HPDE6-E6E7 (cell line): Measurements from ENCODE around the gene ARHGEF39.
A peak's percentile ranks its signal among the peaks of the same experiment; 100 is the strongest.

Source experiments
- DNase-seq: peaks from one replicate; pipeline ENCODE4 v3.0.0; 2011; ENCODE audit warnings: missing footprints; ENCODE audit errors: extremely low spot score

The ARHGEF39 gene, protein sequence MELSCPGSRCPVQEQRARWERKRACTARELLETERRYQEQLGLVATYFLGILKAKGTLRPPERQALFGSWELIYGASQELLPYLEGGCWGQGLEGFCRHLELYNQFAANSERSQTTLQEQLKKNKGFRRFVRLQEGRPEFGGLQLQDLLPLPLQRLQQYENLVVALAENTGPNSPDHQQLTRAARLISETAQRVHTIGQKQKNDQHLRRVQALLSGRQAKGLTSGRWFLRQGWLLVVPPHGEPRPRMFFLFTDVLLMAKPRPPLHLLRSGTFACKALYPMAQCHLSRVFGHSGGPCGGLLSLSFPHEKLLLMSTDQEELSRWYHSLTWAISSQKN

DNA sequence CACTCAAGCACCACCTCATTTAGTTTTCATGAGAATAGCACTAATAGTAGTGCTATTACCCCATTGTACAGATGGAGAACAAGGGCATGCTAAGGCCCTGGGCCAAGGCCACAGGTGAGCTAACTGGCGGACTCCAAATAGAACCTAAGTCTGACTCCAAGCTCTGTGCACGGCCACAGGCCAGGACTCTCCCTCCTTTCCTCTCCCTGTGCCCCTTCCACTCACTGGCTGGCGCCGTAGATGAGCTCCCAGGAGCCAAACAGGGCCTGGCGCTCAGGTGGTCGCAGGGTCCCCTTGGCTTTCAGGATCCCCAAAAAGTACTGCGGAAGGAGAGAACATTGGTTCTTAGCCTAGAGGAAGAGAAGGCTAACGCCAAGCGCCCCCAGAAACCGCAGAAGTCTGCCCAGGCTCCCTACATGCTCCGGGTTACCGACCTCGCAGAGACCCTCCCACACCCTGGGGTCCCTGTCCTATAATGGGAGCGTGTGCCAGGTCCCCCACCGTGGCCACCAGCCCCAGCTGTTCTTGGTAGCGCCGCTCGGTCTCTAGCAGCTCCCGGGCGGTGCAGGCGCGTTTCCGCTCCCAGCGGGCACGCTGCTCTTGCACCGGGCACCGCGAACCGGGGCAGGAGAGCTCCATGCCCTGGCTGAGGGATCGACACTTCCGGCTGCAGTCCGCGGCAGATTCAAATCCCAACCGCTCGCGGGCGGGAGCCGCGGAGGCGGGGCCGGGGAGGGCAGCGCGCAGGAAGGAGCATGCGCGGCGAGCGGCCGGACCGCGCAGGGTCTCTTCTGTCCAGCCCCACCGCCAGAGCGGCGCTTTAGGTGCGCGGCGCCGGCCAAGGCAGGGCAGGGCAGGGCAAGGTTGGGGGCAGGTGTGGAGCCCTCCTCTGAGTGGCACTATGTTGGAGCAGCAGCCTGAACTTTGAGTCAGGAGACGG lies at the start of gene ARHGEF39:
ARHGEF39 (minus strand) TSS at position 665 of the 940 bp plus-strand sequence; CDS start at position 639, 26 bp downstream.
- DNase-seq, result peak; percentile 84

DNA sequence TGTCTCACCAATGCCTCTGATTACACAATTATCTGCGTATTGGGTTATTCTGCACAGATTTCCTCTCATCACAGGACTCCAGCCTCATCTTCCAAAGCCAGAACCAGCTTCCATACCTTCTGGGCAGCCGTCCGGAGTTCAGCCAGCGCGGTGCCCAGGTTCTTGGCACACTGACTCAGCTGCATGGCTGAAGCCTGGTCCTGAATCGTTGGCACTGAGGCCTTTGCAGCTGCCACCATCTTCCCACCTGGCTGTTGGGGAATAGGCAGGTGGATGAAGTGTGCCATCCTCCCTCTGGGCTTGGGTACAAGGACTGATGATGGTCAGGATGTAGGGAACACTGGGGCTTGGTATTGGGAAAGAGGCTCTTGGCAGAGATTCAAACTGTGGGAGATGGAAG lies 49.1 kb upstream of the ARHGEF39 start:
- no peak for DNase-seq

DNA sequence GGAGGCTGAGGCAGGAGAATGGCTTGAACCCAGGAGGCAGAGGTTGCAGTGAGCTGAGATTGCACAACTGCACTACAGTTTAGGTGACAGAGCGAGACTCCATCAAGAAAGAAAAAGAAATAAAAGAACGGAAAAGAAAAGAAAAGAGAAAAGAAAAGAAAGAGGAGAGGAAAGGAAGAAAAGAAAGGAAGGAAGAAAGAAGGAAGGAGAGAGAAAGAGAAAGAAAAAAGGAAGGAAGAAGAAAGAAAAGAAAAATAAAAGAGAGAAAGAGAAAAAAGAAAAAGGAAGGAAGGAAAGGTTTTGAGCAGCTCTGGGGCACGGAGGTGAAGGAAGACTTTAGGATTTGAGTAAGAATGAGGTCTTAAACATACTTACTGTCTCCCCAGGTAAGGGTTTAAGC lies 48.6 kb upstream of the ARHGEF39 start:
- DNase-seq, result no peak

DNA sequence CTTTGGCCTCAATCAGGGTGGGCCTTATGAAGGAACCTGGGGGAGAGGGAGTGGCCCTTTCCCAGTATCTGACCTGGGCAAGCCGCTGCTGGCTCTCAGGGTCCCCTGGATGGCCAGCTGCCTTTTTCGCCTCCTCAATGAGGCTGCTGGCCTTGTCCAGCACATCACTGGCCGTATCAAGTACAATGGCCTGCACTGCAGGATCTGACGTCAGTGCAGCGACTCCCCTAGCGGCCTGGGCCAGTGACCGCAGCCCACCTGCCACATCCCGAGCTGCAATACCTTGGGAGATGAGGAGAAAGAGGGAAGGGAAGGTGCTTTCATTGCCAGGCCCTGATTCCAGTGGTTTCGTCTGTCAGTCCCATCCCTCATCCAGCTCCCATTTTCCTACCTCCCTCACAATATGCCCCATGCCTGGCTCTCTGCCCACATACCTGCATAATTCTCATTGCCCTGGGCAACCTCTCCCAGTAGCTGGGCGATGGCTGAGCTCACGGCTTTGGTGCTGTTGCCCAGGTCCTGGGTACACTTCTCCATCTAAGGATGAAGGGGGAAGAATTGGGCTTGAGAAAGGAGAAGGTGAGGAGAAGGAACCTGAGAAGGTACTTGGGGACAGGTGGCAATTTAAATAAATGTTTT lies 47.9 kb upstream of the ARHGEF39 start:
- no peak for DNase-seq

DNA sequence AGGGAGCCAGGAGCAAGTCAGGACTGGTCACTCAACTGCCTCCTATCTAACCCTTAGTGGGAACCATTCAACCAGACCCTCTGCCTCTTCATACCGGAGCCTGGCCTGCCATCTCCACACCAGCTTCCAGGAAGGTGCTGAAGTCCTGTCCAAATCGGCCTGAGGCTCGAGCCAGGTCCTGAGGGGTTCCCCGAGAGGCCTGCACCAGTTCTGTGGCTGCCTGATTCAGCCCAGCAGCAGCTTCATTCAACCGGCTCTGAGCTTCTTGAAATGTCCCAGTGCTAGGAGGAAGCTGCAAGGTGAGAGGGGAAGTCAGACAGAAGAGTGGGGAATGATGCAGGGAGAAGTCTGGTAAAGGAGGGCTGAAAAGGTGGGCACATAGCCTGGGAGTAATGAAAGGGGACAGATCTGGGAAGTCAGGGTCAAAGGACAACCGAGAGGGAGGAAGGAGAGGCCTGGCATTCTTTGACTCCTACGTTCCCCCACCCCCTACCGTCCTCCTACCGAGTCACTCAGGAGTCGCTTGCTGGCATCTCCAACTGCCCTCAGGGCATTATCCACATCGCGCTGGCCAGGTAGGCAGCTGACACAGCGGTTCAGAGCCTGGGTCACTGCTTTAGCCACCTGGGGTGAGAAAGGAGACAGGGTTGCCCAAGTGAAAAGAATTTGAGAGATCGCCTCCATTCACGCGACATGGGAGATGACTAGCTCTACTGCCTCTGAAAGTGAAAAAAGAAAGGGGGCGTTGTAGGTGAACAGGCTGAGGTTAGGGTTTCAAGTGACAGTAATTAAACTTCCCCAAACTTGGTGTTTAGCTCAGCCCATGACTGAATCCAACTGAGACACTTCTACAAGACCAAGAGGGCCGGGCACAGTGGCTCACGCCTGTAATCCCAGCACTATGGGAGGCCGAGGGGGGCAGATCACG lies 46.8 kb upstream of the ARHGEF39 start:
- no peak for DNase-seq

DNA sequence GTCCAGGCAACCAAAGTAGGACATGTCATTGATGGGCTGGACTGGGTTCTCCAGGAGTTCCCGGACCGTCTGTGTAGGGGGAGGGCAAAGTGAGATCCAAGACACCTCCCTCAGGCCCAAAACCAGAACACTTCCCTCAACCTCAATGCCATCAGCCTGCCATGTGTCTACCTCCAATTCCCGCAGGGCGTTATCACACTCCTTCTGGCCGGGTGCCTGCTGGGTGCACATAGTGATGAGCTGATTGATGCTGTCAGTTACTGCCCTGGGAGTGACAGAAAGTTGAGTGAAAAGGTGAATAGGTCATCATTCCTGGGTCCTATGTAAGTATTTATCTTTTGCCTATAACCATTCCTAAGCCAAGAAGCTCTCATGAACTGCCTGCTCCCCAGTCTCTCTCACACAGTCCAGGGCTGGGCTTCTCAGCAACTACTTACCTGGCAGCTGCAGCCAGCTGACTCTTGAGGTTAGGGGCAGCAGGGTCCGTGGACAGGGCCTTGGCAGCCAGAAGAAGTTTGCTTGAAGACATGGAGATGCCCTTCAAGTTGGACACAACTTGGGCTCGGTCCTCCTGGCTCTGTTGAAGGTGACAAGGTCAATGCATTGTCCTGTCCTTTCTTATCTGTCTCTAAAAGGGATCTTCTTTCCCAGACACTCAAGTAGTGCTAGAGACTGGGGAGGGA lies 46.0 kb upstream of the ARHGEF39 start:
- no peak for DNase-seq

DNA sequence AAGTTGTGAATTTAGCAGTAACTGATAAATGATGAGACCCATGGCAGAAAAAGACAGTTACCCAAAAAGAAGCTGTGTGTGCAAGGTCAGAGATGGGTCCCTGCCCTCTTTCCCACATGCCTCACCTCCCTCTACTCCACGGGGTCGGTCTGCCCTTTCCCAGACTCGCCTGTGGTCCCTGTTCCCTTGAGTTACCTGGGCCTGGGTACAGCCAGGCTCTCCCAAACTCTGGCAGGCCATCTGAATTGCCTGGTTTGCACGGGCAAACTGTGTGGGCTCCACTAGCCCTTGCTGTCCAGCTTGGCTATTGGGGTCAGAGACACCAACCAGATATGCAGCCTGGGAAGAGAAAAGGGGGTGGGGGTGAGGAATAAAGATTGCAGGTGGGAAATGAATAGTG lies 43.2 kb upstream of the ARHGEF39 start:
- DNase-seq, result no peak

DNA sequence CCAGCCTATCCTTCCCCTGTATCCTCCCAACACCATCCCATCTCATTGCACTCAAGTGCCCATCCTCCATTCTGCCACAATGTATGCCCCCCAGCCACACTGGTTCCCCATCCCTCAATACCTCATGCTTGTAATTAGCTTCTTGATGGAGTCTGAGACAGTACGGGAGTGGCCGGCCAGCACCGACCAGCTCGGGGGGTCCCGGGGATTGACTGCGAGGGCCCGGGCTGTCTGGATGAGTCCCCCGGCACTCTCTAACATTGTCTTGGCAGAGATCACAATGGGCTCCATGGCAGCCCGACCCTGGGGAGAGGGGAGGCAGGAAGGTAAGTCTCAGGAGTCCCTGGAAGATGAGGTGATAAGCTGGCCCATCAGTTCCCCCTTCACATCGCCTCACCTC lies 42.0 kb upstream of the ARHGEF39 start:
- no peak for DNase-seq

DNA sequence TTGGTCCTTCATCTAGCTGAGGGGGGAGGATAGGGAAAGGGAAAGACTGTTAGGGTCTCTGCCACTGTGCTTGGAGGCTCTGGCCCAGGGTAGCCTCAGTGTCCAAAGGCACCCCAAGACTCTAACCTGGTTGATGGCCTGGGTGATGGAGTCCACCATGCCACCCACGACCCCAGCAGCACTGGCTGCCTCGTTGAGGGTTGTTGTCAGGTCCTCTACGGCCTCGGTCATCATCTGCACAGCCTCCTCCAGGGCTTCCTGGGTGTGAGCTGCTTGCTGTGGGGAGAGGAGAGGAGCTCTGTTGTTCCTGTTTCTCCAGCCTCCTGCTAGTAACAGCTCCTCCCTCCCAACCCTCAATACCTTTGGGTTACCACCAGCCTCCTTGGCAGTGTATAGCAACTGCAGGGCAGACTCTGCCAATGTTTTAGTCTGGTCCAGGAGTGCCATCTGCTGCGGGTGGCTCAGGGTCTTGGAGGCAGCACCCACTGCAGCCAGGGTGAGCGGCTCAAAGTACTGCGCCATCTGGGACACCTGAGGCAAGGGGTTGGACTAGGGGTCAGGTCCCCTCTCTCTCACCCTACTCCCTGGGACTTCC lies 40.9 kb upstream of the ARHGEF39 start:
- no peak for DNase-seq

DNA sequence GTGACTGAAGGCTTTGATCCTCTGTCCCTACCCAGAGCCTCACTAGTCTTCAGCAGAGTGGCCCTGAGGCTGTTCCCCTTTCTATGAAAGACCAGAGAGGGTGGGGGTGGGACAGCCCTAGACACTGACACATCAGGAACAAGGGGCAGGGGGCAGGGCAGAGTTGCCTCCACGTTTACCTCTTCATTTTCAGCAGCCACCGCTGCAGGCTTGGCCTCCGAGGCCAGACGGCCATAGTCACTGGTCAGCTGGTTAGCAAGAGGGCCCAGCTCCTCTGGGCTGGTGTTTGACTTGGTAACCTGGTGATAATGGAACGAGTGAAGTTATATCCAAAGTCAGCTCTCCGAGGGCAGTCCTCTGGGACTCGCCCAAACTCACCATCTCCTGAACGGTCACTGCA lies 40.4 kb upstream of the ARHGEF39 start:
- DNase-seq, result no peak

DNA sequence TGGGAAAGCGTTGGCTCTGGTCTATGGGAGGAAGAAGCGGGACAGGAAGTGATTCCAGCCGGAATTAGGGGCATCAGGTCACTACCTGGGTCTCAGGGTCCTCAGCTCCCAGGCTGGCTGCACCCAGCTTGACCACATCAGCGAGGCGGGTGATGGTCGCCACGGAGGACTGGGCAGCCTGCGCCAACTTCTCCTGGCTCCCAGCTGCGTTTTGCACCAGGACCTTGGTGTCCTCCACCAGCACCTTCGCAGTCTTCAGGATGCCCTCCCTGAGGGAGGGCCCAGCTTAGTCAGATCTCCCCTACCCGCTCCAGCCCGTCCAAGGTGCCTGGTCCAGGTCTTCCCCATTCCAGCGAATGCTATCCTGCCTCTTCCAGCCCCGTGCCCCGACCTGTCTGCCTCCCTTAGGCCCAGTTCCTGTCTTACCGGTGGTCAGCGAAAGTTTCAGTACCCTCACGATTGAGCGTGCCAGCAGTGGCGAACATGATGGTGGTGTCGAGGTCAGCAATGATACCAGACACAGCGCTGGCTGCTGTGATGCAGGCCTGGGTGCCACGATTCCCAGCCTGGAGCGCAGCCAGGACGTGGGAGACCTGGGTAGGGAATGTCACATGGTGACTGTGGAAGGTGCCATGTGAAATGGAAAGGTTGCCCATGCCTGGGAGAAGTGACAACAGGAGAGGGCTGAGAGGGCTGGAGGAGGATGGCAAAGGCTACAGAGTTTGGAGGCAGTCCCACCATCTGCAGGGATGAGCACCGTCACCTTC lies 39.1 kb upstream of the ARHGEF39 start:
- no peak for DNase-seq

DNA sequence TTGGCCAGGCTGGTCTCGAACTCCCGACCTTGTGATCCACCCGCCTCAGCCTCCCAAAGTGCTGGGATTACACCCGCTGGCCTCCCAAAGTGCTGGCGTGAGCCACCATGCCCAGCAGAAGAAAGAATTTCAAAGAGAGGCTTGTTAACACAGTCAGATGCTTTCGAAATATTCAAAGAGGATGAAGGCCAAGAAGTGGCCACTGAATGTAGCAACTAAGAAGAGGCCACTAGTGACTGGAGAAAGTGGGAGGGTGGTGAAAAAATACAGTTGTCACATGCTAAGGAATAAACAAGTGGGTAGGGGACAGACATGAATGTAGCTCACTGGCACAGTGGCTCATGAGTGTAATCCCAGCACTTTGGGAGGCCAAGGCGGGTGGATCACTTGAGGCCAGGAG lies 37.7 kb upstream of the ARHGEF39 start:
- DNase-seq, result no peak

DNA sequence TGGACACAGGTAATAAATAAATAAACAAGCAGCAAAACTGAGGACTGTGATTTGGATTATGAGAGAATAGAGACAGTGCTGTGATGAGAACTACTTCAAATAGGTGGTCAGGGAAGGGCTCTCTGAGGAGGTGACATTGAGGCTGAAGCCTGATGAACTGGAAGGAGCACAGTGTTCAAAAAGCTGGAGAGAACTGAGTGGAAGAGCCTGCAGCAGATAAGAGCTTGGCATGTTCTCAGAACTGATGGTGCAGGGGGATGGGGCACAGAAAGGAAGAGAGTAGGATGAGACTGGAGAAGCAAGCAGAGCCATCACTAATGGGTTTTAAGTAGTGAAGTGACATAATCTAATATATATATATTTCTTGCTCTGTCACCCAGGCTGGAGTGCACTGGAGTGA lies 35.9 kb upstream of the ARHGEF39 start:
- no peak for DNase-seq

DNA sequence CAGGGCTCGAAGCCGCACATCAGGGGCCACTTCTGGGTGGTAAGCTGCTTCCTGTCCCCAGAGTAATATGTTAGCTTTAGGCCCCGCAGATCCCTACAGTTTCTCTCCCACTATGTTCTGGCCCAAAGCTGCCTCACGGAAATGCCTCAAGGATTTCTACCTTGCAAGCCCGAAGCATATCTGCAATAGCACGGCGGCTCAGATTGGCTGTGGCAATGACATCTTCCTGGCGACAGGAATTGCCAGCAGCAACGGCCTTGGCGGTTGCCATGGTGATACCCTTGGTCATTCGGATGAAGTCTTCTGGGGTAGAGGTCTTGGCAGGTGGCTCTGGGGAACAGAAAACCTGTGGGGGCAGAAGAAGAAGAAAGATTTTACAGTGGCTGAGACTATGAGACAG lies 35.0 kb upstream of the ARHGEF39 start:
- DNase-seq, result no peak

DNA sequence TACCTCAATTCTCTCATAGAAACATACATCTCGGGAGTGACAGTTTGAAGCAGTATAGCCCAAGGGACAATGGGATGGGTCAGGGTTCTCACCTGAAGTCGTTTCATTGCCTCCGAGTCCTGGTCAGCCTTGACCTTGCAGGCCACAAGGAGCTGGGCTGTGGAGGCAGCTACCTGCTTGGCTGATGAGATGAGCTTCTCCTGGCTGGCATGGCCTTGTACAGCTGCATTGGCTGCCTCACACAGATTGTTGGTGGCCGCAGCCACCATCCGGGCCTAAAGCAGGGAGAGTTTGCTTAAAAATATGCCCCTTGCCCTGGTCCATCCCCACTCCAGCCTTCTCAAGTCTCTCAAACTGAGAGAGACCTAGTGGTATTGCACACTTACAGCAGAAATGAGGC lies 33.2 kb upstream of the ARHGEF39 start:
- DNase-seq, result no peak

DNA sequence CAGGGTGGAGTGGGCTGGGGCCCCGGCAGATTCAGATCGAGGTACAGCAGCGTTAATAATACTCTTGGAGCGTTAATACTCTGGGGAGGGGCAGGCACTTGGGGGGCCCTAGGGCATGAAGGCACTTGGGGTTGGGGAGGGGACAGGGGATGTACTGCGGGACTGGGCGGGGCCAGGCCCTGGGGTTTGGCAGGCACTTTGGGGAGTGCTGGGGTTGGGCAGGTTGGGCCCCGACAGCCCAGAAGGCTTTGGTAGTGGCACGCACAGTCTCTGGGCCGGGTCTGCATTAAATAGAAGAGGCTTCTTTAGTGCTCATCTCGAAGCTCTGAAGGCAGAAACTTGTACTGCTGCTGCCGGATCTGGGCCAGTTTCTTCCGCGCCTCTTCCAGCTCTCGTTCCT lies 32.5 kb upstream of the ARHGEF39 start:
- DNase-seq, result no peak

DNA sequence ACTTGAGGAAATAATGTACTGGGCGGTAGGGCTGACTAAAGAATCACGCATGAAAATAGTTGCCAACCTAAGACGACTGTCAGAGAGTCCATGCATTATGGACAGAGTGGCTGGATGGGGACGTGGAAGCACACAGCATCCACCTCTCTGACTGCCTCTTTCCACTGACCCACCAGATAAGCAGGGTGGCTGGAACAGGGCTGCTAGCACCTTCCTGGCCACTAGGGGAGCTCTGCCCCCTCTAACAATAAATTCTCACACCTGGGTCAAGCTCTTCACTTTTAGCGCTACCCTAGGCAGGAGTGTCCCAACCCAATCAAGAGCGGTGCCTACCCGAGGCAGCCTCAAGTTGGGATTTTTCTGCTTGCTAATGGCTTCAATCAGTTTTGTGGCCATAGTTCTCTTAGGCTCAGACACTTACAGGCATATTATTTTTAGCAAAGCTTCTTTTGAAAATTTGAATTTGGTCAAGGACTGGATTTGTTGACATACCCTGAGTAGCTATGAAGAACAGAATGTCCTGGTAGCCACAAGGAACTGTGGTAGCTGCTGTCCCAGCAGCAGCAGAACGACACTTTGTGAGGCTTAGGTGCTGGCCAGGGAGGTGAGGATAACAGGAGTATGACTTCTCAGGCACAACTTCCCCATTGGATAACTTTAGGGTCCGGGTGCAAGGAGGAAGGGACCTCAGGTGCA lies 31.7 kb upstream of the ARHGEF39 start:
- peak; percentile 60 for DNase-seq

DNA sequence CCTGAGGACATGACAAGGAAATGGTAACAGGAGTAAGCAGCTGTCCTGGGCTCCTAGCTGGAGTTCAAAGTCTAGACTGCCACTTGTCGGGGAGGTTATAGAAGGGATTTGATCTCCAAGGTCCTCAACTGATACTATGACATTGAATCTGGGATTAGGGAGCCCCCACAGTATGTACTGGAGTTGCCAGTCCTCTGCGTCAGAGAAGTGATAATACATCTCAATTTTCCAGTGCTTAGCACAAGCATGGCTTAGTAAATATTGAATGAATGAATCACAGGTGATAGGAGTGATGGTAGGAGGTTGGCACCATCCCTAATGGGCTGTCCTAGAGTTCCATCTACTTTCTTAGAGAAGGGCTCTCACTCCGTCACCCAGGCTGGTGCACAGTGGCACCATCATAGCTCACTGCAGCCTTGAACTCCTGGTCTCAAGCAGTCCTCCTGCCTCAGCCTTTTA lies 31.0 kb upstream of the ARHGEF39 start:
- no peak for DNase-seq

DNA sequence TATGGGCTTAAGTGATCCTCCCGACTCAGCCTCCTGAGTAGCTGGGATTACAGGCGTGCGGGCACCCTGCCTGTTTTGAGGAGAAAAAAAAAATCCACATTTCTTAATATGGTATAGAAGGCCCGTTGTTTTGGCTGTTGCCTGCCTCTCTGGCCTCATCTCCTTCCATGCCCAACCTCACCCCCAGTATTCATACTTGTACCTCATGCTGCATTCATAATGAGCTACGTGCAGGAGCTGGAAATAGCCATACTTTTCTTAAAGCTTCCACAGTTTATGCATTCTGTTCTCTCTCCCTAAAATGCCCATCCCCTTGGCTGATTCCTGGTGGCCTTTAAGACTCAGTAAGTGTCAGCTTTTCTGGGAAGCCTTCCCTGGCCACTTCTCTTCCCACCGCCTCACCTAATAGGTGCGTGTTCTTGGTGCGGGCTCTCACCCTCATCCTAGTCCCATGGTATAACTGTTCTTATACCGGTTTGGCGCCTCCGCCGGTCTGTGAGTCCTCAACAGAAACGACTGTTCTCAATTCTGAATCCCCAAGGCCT lies 26.8 kb upstream of the ARHGEF39 start:
- no peak for DNase-seq
